ENCODE data around the gene SEPTIN6.

Gene SEPTIN6

GRCh38 chrX:119693040-119693995, at the start of gene SEPTIN6:
Gene SEPTIN6 (minus strand): TSS chrX:119693168. CDS start chrX:119693105, 63 bp downstream.
- peak; percentile 21 for DNase-seq

- no peak for DNase-seq
Observed at GRCh38 chrX:119738742-119739141, 45.8 kb upstream of the SEPTIN6 start.

GRCh38 chrX:119736206-119736764, 43.3 kb upstream of the SEPTIN6 start:
- no peak for DNase-seq

- no peak for DNase-seq
Observed at GRCh38 chrX:119735467-119735866, 42.5 kb upstream of the SEPTIN6 start.

GRCh38 chrX:119734897-119735339, 42.0 kb upstream of the SEPTIN6 start:
- DNase-seq: peak; percentile 87

GRCh38 chrX:119729408-119730201, 36.6 kb upstream of the SEPTIN6 start:
- peak; percentile 48 for DNase-seq

- no peak for DNase-seq
Observed at GRCh38 chrX:119728487-119728886, 35.5 kb upstream of the SEPTIN6 start.

- no peak for DNase-seq
Observed at GRCh38 chrX:119726900-119727555, 34.1 kb upstream of the SEPTIN6 start.

GRCh38 chrX:119721926-119722325, 29.0 kb upstream of the SEPTIN6 start:
- DNase-seq: no peak

- no peak for DNase-seq
Observed at GRCh38 chrX:119721487-119721886, 28.5 kb upstream of the SEPTIN6 start.

GRCh38 chrX:119709630-119710029, 16.7 kb upstream of the SEPTIN6 start:
- DNase-seq: no peak

- no peak for DNase-seq
Observed at GRCh38 chrX:119708936-119709335, 16.0 kb upstream of the SEPTIN6 start.

GRCh38 chrX:119706616-119707015, 13.6 kb upstream of the SEPTIN6 start:
- no peak for DNase-seq

GRCh38 chrX:119698845-119699244, 5.9 kb upstream of the SEPTIN6 start:
- DNase-seq: peak; percentile 38

GRCh38 chrX:119696251-119696890, 3.4 kb upstream of the SEPTIN6 start:
- DNase-seq: no peak

- no peak for DNase-seq
Observed at GRCh38 chrX:119695535-119696050, 2.6 kb upstream of the SEPTIN6 start.

- no peak for DNase-seq
Observed at GRCh38 chrX:119694601-119695534, 1.9 kb upstream of the SEPTIN6 start.

- DNase-seq: no peak
Observed at GRCh38 chrX:119693996-119694451, 1.1 kb upstream of the SEPTIN6 start.

- DNase-seq: no peak
Observed at GRCh38 chrX:119692191-119693039, 553 bp downstream of the SEPTIN6 start.

All from NCI-H345 (cell line).